ENCODE measurements around the gene APC. TPM values are rescaled to one million over a fixed set of nuclear protein-coding genes. Genes with fewer than 3 reads are reported as not detected.

APC gene
- total and polyA plus RNA-seq, 2 experiments from 2014 or later = 12.9 to 40.1 TPM

GRCh38 chr5:112833971-112834370, 96.3 kb downstream of the APC start:
- no peak overlapping the region for H3K4me3 ChIP-seq
- no peak for TF ChIP-seq CTCF (IDR thresholded peaks at IDR 0.05; ENCODE audit: low read depth, low read length)
- no peaks in the 10 kb centered on the region for H3K27me3 ChIP-seq
- no peak for DNase-seq (ENCODE audit: low read depth in 1 of 2, low spot score in 1 of 2)
- no peaks in the 10 kb centered on the region for H3K9me3 ChIP-seq (ENCODE audit: low read depth)
- peaks cover 24% of the 10 kb centered on the region for H3K36me3 ChIP-seq
- no peaks in the 10 kb centered on the region for H3K4me1 ChIP-seq (ENCODE audit: low read depth)
- H3K27ac ChIP-seq = no peak overlapping the region

GRCh38 chr5:112844489-112844888, 106.8 kb downstream of the APC start:
- no peak for DNase-seq (ENCODE audit: low read depth in 1 of 2, low spot score in 1 of 2)
- H3K27me3 ChIP-seq = no peaks in the 10 kb centered on the region
- no peak overlapping the region for H3K27ac ChIP-seq
- no peak for TF ChIP-seq CTCF (IDR thresholded peaks at IDR 0.05; ENCODE audit: low read depth, low read length)
- H3K4me1 ChIP-seq (ENCODE audit: low read depth) = peaks cover 5% of the 10 kb centered on the region
- H3K36me3 ChIP-seq = peaks cover 2% of the 10 kb centered on the region
- H3K4me3 ChIP-seq = no peak overlapping the region
- H3K9me3 ChIP-seq (ENCODE audit: low read depth) = no peaks in the 10 kb centered on the region

- Histone ChIP-seq H3K36me3 (no peaks in the 10 kb centered on the region), H3K4me1 (ENCODE audit: low read depth) (peaks cover 5% of the 10 kb centered on the region), H3K27me3 (no peaks in the 10 kb centered on the region), H3K9me3 (ENCODE audit: low read depth) (no peaks in the 10 kb centered on the region), H3K27ac (no peak overlapping the region), H3K4me3 (no peak overlapping the region)
- TF ChIP-seq CTCF (IDR thresholded peaks at IDR 0.05; ENCODE audit: low read depth, low read length) = no peak
- DNase-seq (ENCODE audit: low read depth in 1 of 2, low spot score in 1 of 2) = no peak
Observed at GRCh38 chr5:112846556-112846955, 108.9 kb downstream of the APC start.

- peaks cover 5% of the 10 kb centered on the region for H3K4me1 ChIP-seq (ENCODE audit: low read depth)
- H3K9me3 ChIP-seq (ENCODE audit: low read depth) = no peaks in the 10 kb centered on the region
- H3K4me3 ChIP-seq = no peak overlapping the region
- H3K27ac ChIP-seq = no peak overlapping the region
- no peaks in the 10 kb centered on the region for H3K36me3 ChIP-seq
- TF ChIP-seq CTCF (IDR thresholded peaks at IDR 0.05; ENCODE audit: low read depth, low read length) = no peak
- DNase-seq (ENCODE audit: low read depth in 1 of 2, low spot score in 1 of 2) = no peak
- no peaks in the 10 kb centered on the region for H3K27me3 ChIP-seq
Observed at GRCh38 chr5:112847306-112847705, 109.6 kb downstream of the APC start.

GRCh38 chr5:112848116-112848811, 110.6 kb downstream of the APC start:
- DNase-seq (ENCODE audit: low read depth in 1 of 2, low spot score in 1 of 2) = peak; percentile 79
- Histone ChIP-seq H3K4me3 (no peak overlapping the region), H3K36me3 (no peaks in the 10 kb centered on the region), H3K27me3 (no peaks in the 10 kb centered on the region), H3K9me3 (ENCODE audit: low read depth) (no peaks in the 10 kb centered on the region), H3K27ac (no peak overlapping the region), H3K4me1 (ENCODE audit: low read depth) (peaks cover 5% of the 10 kb centered on the region)
- TF ChIP-seq CTCF (IDR thresholded peaks at IDR 0.05; ENCODE audit: low read depth, low read length) = peak; percentile 76
